Ovary (tissue), 3 donors: ENCODE results near the gene REXO4.

Experiments
- EP300 ChIP-seq: sonication (generic); formaldehyde crosslinking; IDR thresholded peaks from one replicate; pipeline ENCODE4 v1.6.1; 2017; ENCODE audit warnings: antibody characterized with exemption
- POLR2A ChIP-seq: fragments of 450-650 bp; IDR thresholded peaks from one replicate; pipeline ENCODE4 v1.6.1; 2017; ENCODE audit warnings: antibody characterized with exemption, mild to moderate bottlenecking, moderate library complexity
- TF ChIP-seq, protein P1 (sequence below), 3 donors: fragments of 450-650 bp in 2 of 3; fragments of 200-600 bp in 1 of 3; IDR thresholded peaks; one replicate each; pipeline versions ENCODE4 v1.5.1 to v1.8.0; 2016 to 2022; ENCODE audit warnings: antibody characterized with exemption in 3 of 3, mild to moderate bottlenecking in 1 of 3
- donor health status: DM: no; HTN: no; CAD: no.

DNA sequence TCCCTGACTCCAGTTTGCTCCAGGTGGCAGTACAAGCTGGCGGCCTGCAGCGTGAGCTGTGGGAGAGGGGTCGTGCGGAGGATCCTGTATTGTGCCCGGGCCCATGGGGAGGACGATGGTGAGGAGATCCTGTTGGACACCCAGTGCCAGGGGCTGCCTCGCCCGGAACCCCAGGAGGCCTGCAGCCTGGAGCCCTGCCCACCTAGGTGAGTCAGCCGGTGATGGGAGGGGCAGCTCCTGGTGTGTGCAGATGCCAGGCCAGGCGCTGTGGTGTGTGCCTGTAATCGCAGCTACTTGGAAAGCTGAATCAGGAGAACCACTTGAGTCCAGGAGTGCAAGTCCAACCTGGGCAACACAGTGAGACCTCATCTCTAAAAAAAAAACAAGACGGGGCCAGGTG is 31.9 kb upstream of the REXO4 start:
- TF ChIP-seq, protein P1, sequence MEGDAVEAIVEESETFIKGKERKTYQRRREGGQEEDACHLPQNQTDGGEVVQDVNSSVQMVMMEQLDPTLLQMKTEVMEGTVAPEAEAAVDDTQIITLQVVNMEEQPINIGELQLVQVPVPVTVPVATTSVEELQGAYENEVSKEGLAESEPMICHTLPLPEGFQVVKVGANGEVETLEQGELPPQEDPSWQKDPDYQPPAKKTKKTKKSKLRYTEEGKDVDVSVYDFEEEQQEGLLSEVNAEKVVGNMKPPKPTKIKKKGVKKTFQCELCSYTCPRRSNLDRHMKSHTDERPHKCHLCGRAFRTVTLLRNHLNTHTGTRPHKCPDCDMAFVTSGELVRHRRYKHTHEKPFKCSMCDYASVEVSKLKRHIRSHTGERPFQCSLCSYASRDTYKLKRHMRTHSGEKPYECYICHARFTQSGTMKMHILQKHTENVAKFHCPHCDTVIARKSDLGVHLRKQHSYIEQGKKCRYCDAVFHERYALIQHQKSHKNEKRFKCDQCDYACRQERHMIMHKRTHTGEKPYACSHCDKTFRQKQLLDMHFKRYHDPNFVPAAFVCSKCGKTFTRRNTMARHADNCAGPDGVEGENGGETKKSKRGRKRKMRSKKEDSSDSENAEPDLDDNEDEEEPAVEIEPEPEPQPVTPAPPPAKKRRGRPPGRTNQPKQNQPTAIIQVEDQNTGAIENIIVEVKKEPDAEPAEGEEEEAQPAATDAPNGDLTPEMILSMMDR (IDR thresholded peaks at IDR 0.05), result no peak
- TF ChIP-seq POLR2A (no peak), EP300 (no peak)
